Epithelial cell of proximal tubule (primary cell): ENCODE measurements around the gene YEATS2. TPM values are rescaled to one million over a fixed set of nuclear protein-coding genes. Genes with fewer than 3 reads are reported as not detected.
A peak's percentile ranks its signal among the peaks of the same experiment; 100 is the strongest.
"Not testable (repeated sequence)": the region's sequence is repeated elsewhere in the genome, so short reads cannot be mapped to it uniquely, and the experiment has no call there.

Experiments used
- DNase-seq: peaks from one replicate; pipeline ENCODE4 v3.0.0-alpha.2; 2011; ENCODE audit warnings: low read depth
- H3K4me3 ChIP-seq: 2 replicates; pipeline ENCODE4 v1.5.1; 2011; ENCODE audit warnings: low read depth, mild to moderate bottlenecking, low read length
- CTCF ChIP-seq: conservative IDR thresholded peaks from 2 replicates; pipeline ENCODE4 v1.5.1; 2012; ENCODE audit warnings: low read depth, mild to moderate bottlenecking, low read length
- total RNA-seq: library from RNA; depleted of rRNA; stranded (reverse); fragments of >200 nt; gene quantifications from 2 replicates; pipeline ENCODE4 v1.2.3, GENCODE V29; 2015

Gene YEATS2
- total RNA-seq, 1 donor from 2014 or later, result 33.7 TPM

GRCh38 chr3:183687705-183688104 lies 9.9 kb upstream of the YEATS2 start:
- TF ChIP-seq CTCF, result no peak
- no peak for DNase-seq
- H3K4me3 ChIP-seq, result no peak overlapping the region

- DNase-seq, result no peak
- no peak overlapping the region for H3K4me3 ChIP-seq
- no peak for TF ChIP-seq CTCF
Measured at GRCh38 chr3:183688874-183689273, 8.7 kb upstream of the YEATS2 start.

- not testable (repeated sequence) for H3K4me3 ChIP-seq, DNase-seq
Measured at GRCh38 chr3:183689621-183690020, 8.0 kb upstream of the YEATS2 start.

- TF ChIP-seq CTCF, result no peak
- no peak for DNase-seq
- H3K4me3 ChIP-seq, result no peak overlapping the region
Measured at GRCh38 chr3:183690402-183690995, 7.1 kb upstream of the YEATS2 start.

GRCh38 chr3:183692436-183692835 lies 5.2 kb upstream of the YEATS2 start:
- H3K4me3 ChIP-seq, result no peak overlapping the region
- no peak for TF ChIP-seq CTCF
- DNase-seq, result no peak

GRCh38 chr3:183695569-183696364 lies 1.8 kb upstream of the YEATS2 start:
- DNase-seq, result no peak
- TF ChIP-seq CTCF, result no peak
- H3K4me3 ChIP-seq, result no peak overlapping the region

GRCh38 chr3:183697123-183697609 lies 431 bp upstream of the YEATS2 start:
- no peak for TF ChIP-seq CTCF
- H3K4me3 ChIP-seq, result peak overlapping the region; percentile 88
- no peak for DNase-seq
